Measurements from ENCODE around the gene KANSL1L.
"Not testable (repeated sequence)": the region's sequence is repeated elsewhere in the genome, so short reads cannot be mapped to it uniquely, and the experiment has no call there.

KANSL1L gene

DNA sequence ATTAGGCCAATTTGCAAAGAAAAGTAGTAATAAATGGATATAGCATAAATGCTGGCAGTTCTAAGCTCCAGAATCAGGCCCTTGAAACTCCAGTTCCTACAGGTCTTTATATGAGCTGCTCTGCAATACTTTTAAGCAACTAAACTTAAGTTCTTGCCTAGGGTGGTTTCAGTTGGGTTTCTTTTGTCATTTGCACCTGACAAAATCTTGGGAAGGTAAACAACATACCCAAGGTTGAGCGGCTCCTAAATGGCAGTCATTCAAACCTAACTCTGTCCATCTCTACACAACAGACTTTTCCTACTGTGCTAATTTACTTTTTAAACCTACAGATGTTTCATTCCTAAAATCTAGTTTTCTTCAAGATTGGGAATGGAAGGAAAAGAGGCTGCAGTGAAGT is 9.3 kb upstream of the KANSL1L start:
- no peak for DNase-seq
- in situ Hi-C loops (cut with MboI; ENCODE audit: low pct_unique_long_range_greater_than_20kb, low sequenced_read_pairs): loop anchor here (25.0 kb wide), 1 partner anchor 193 kb away; no protein-coding TSS in a partner anchor

- DNase-seq: no peak
- in situ Hi-C loops (cut with MboI; ENCODE audit: low pct_unique_long_range_greater_than_20kb, low sequenced_read_pairs): loop anchor here (25.0 kb wide), 1 partner anchor 192 kb away; no protein-coding TSS in a partner anchor
Measured at GRCh38 chr2:210179351-210179990, 8.3 kb upstream of the KANSL1L start.

GRCh38 chr2:210177769-210178168 is 6.6 kb upstream of the KANSL1L start:
- DNase-seq: no peak
- in situ Hi-C loops (cut with MboI; ENCODE audit: low pct_unique_long_range_greater_than_20kb, low sequenced_read_pairs): loop anchor here (25.0 kb wide), 1 partner anchor 190 kb away; no protein-coding TSS in a partner anchor

DNA sequence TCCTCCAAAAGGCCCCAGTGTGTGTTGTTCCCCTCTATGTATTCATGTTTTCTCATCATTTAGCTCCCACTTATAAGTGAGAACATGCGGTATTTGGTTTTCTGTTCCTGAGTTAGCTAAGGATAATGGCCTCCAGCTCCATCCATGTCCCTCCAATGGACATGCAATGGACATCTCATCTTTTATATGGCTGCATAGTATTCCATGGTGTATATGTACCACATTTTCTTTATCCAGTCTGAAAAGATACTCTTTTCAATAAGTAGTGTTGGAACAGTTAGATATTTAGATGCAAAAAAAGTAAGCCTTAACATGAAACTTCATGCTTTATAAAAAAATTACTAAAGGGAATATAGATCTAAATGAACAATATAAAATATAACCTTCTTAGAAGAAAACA is 5.9 kb upstream of the KANSL1L start:
- not testable (repeated sequence) for DNase-seq
- in situ Hi-C loops (cut with MboI; ENCODE audit: low pct_unique_long_range_greater_than_20kb, low sequenced_read_pairs): loop anchor here (25.0 kb wide), 1 partner anchor 190 kb away; no protein-coding TSS in a partner anchor

- DNase-seq: no peak
- in situ Hi-C loops (cut with MboI; ENCODE audit: low pct_unique_long_range_greater_than_20kb, low sequenced_read_pairs): no loop called here
Measured at GRCh38 chr2:210174086-210174485, 2.9 kb upstream of the KANSL1L start.

DNA sequence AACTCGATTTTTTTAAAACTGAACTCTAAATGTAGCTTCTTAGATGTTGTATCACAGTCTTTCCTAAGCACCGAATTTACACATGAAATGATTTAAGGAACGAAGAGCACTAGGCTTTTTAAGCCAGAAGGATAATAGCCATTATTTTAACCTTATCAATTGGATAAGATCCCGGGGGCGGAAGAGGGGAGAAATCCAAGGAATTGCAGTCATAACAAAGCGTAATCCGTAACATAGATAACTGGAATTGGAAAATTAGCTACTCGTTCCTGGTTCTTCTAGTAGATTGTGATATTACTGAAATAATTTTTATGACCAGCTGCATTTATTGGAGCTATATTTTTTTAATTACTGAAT is 988 bp upstream of the KANSL1L start:
- no peak for DNase-seq
- in situ Hi-C loops (cut with MboI; ENCODE audit: low pct_unique_long_range_greater_than_20kb, low sequenced_read_pairs): no loop called here

- in situ Hi-C loops (cut with MboI; ENCODE audit: low pct_unique_long_range_greater_than_20kb, low sequenced_read_pairs): no loop called here
- peak; percentile 93 for DNase-seq
Measured at GRCh38 chr2:210170446-210171303, 534 bp downstream of the KANSL1L start.

- in situ Hi-C loops (cut with MboI; ENCODE audit: low pct_unique_long_range_greater_than_20kb, low sequenced_read_pairs): no loop called here
- DNase-seq: no peak
Measured at GRCh38 chr2:210170196-210170445, 1.1 kb downstream of the KANSL1L start.

GRCh38 chr2:210169516-210170195 is 1.6 kb downstream of the KANSL1L start:
- in situ Hi-C loops (cut with MboI; ENCODE audit: low pct_unique_long_range_greater_than_20kb, low sequenced_read_pairs): no loop called here
- no peak for DNase-seq

- DNase-seq: no peak
- in situ Hi-C loops (cut with MboI; ENCODE audit: low pct_unique_long_range_greater_than_20kb, low sequenced_read_pairs): no loop called here
Measured at GRCh38 chr2:210167227-210167626, 4.0 kb downstream of the KANSL1L start.

DNA sequence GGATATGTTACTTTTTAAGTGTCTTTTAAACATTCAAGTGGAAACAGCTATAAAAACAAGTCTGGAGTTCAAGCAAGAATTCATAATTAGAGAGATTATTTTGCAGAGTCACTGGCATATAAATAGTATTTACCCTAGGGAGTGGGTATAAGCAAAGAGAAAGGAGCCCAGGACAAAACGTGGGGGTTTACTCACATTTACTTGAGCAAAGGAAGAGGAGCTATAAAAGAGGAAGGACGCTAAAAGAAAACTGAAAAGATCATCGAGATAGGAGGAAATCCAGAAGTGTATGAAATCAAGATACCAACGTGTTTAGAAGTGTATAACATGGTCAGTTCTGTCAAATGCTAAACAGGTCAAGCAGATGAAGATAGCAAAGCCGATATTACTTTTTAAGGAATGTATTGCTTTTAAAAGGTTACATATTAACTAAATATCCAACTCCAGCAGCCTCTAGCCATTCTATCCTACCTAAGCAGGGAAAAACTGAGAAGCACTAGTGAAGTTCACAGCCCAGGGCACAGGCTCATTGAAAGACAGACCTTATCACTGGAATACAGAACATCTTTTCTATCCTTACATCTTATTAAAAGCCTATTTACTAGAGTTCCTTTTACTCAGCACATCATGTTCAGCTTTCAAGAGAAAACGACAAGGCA is 8.6 kb downstream of the KANSL1L start:
- peak; percentile 80 for DNase-seq
- in situ Hi-C loops (cut with MboI; ENCODE audit: low pct_unique_long_range_greater_than_20kb, low sequenced_read_pairs): no loop called here

DNA sequence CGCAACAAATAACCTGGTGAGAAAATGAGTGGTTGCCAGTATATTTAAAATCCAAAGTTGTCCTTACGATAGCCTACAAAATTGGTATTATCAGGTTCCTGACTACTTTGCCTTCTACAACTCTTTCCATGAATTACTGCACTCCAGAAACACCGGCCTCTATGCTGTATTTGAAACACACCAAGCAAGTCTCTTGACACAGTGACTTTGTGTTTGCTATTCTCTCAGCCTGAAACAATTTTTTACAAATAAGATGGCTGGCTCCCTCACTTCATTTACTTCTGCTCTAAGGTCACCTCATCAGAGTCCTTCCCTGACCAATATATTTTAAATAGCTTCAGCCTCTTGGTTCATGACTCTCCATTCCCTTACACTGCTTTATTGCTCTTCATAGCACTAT is 12.2 kb downstream of the KANSL1L start:
- in situ Hi-C loops (cut with MboI; ENCODE audit: low pct_unique_long_range_greater_than_20kb, low sequenced_read_pairs): no loop called here
- no peak for DNase-seq

- no peak for DNase-seq
- in situ Hi-C loops (cut with MboI; ENCODE audit: low pct_unique_long_range_greater_than_20kb, low sequenced_read_pairs): no loop called here
Measured at GRCh38 chr2:210158236-210158635, 13.0 kb downstream of the KANSL1L start.

GRCh38 chr2:210157526-210157925 is 13.7 kb downstream of the KANSL1L start:
- no peak for DNase-seq
- in situ Hi-C loops (cut with MboI; ENCODE audit: low pct_unique_long_range_greater_than_20kb, low sequenced_read_pairs): no loop called here

DNA sequence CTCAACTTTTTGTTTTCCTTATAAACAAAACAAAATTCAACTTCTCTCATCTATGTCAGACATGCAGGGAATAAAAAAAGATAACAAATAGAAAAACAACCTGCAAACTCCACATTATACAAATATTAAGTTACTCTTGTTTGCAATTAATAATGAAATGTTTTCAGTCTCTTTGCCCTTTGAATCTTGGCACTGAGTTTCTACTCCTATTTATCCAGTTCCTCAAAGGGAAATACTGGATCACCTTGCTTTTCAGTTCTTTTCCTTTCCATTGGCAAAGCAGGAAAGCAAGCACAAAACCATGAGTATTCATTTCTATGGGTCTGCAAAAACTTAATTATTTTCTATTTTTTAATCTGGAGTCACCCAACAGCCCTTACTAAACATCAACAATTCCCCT is 23.6 kb downstream of the KANSL1L start:
- DNase-seq: no peak
- in situ Hi-C loops (cut with MboI; ENCODE audit: low pct_unique_long_range_greater_than_20kb, low sequenced_read_pairs): no loop called here

- no peak for DNase-seq
- in situ Hi-C loops (cut with MboI; ENCODE audit: low pct_unique_long_range_greater_than_20kb, low sequenced_read_pairs): no loop called here
Measured at GRCh38 chr2:210132239-210132638, 39.0 kb downstream of the KANSL1L start.

DNA sequence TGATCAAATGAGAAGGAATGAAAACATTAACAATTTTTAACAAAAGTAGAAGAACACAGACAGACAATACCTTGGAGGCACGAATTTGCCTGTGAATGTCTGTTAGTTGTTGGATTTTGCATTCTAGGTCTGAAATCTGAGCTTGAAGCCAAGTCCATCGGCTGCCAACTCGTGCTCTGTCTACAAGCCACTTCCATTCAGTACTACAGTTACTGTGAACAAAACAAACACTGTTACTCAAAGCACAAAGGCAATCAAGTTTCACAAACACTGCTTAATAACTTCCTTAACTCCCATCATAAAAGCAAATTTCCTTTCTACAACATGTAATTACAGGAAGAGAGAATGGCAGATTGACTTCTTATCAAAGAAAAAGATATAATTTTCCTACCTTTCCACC is 42.2 kb downstream of the KANSL1L start:
- in situ Hi-C loops (cut with MboI; ENCODE audit: low pct_unique_long_range_greater_than_20kb, low sequenced_read_pairs): no loop called here
- no peak for DNase-seq

DNA sequence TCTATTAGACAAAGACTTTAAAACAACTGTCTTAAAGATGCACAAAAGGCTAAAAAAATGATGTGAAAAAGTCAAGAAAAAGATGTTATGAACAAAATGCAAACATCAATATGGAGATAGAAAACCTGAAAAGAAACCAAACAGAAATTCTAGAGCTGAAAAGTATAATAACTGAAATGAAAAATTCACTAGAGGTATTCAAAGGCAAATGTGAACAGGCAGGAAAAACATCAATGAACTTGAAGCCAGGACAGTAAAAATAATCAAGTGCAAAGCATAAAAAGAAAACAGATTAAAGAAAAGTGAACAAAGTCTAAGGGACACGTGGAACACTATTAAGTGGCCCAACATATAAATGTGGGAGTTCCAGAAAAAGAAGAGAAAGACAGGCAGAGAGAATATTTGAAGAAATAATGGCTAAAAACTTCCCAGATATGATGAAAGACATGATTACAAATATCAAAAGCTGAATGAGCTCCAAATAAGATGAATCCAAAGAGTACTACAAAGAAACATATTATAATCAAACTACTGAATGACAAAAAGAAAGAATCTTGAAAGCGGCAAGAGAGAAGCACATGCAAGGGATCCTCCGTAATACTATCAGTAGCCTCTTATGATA is 57.5 kb downstream of the KANSL1L start:
- DNase-seq: peak; percentile 28
- in situ Hi-C loops (cut with MboI; ENCODE audit: low pct_unique_long_range_greater_than_20kb, low sequenced_read_pairs): no loop called here

DNA sequence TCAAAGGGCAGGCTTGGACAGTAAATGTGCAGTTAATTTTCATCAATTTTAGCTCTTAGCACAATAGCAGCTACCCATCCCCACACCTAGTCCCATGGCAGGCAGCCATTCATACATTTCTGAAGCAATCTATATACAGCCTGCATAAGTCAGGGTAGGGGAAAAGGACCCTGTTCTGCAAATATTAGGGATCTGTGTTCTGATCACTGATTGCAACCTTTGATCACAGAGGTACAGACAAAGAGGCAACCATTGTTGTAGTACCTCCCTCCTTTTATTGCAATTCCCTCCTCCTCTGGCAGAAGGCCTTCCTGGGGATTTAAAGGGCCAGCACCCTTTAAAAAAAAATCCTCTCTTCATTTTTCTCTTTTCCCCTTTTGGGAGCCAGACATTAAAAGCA is 58.3 kb downstream of the KANSL1L start:
- no peak for DNase-seq
- in situ Hi-C loops (cut with MboI; ENCODE audit: low pct_unique_long_range_greater_than_20kb, low sequenced_read_pairs): no loop called here

Data from KBM-7 (cell line).